Pons (tissue), 1 donor: ENCODE results near the gene MSTN.
A peak's percentile ranks its signal among the peaks of the same experiment; 100 is the strongest.
"Not testable (repeated sequence)": the region's sequence is repeated elsewhere in the genome, so short reads cannot be mapped to it uniquely, and the experiment has no call there.

ENCODE experiments used
- DNase-seq: peaks from one replicate; pipeline ENCODE4 v3.0.0-alpha.2; 2016; ENCODE audit warnings: low spot score

The MSTN gene

GRCh38 chr2:190063624-190064023 is 1.1 kb upstream of the MSTN start:
- DNase-seq = no peak

- no peak for DNase-seq
Measured at GRCh38 chr2:190062053-190062452, 476 bp downstream of the MSTN start.

GRCh38 chr2:190060626-190061025 is 1.9 kb downstream of the MSTN start:
- DNase-seq = no peak

- no peak for DNase-seq
Measured at GRCh38 chr2:190060019-190060418, 2.5 kb downstream of the MSTN start.

GRCh38 chr2:190053426-190053825 is 9.1 kb downstream of the MSTN start:
- no peak for DNase-seq

- DNase-seq = no peak
Measured at GRCh38 chr2:190052307-190052706, 10.2 kb downstream of the MSTN start.

GRCh38 chr2:190051223-190051622 is 11.3 kb downstream of the MSTN start:
- no peak for DNase-seq

- no peak for DNase-seq
Measured at GRCh38 chr2:190050001-190050400, 12.5 kb downstream of the MSTN start.

- no peak for DNase-seq
Measured at GRCh38 chr2:190044866-190045265, 17.7 kb downstream of the MSTN start.

- no peak for DNase-seq
Measured at GRCh38 chr2:190043441-190043840, 19.1 kb downstream of the MSTN start.

GRCh38 chr2:190036071-190036470 is 26.5 kb downstream of the MSTN start:
- peak; percentile 9 for DNase-seq

GRCh38 chr2:190034417-190034816 is 28.1 kb downstream of the MSTN start:
- DNase-seq = not testable (repeated sequence)

- no peak for DNase-seq
Measured at GRCh38 chr2:190031969-190032618, 30.4 kb downstream of the MSTN start.

GRCh38 chr2:190023860-190024259 is 38.7 kb downstream of the MSTN start:
- DNase-seq = peak; percentile 46

- no peak for DNase-seq
Measured at GRCh38 chr2:190020720-190021119, 41.8 kb downstream of the MSTN start.

- DNase-seq = no peak
Measured at GRCh38 chr2:190017837-190018236, 44.7 kb downstream of the MSTN start.

- not testable (repeated sequence) for DNase-seq
Measured at GRCh38 chr2:190015969-190016368, 46.6 kb downstream of the MSTN start.
